ENCODE measurements around the gene RPS6KA1. TPM values are rescaled to one million over a fixed set of nuclear protein-coding genes. Genes with fewer than 3 reads are reported as not detected.

The RPS6KA1 gene
- total and polyA plus RNA-seq, 2 of the 13 experiments (the other 11 are each of a cell fraction or from before 2014, with no cell fraction given): 19.6 to 24.2 TPM

DNA sequence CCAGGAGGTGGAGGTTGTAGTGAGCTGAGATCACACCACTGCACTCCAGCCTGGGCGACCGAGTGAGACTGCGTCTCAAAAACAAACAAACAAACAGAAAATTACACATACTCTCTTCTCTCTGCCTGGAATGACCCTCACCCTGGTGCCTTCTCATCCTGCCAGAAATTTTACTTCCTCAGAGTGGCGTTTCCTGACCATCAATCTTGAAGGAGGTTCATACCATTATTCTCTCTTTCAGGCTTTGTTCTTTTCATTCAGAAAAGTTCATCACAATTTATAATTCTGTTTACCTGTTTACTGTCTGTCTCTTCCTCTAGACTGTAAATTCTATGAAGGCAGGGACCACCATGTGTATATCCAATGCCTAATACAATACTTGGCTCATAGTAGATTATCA is 79.3 kb downstream of the RPS6KA1 start:
- no peak for FAIRE-seq
- Histone ChIP-seq H3K4me1 (ENCODE audit: insufficient read depth, low read length) (0 out of 2 replicates have a peak, but pooled peaks cover 7% of the 10 kb centered on the region), H3K36me3 (replicated peaks in 1 of 2; ENCODE audit: control insufficient read depth in 1 of 2, insufficient read depth in 2 of 2, low read length in 2 of 2) (no peaks in the 10 kb centered on the region), H3K27ac (ENCODE audit: extremely low read length, insufficient read depth, low read length) (no peak overlapping the region), H3K4me2 (ENCODE audit: low read depth, low read length) (no peak overlapping the region), H3K79me2 (ENCODE audit: insufficient read depth, low read length) (no peaks in the 10 kb centered on the region), H4K20me1 (ENCODE audit: insufficient read depth, low read length) (no peaks in the 10 kb centered on the region), H3K9ac (ENCODE audit: insufficient read depth, low read depth, low read length) (no peak overlapping the region), H3K4me3 (replicated peaks in 1 of 3; ENCODE audit: insufficient read depth in 1 of 3, low read depth in 2 of 3, low read length in 3 of 3) (no peak overlapping the region), H2AFZ (ENCODE audit: low read length) (no peak overlapping the region), H3K9me3 (ENCODE audit: low read length) (no peaks in the 10 kb centered on the region), H3K27me3 (ENCODE audit: control insufficient read depth in 1 of 2, insufficient read depth in 2 of 2, low read length in 2 of 2) (peaks cover 0 to 10% of the 10 kb centered on the region in 2 experiments; a peak in 1 of 5 replicates)
- 15% methylated on average over 4 of the region's 4 CpGs for WGBS (ENCODE audit: low lambda C conversion rate)
- intact Hi-C loops (cut with micrococcal nuclease; ENCODE audit: unreplicated experiment) (loop anchor here (10.0 kb wide), 1 partner anchor 266 kb away; no protein-coding TSS in a partner anchor), in situ Hi-C loops (cut with HindIII; ENCODE audit: extremely low pct_ligation_motif_present, low pct_unique_long_range_greater_than_20kb) (no loop called here)
- TF ChIP-seq SATB2 (CRISPR knock-in tag; IDR thresholded peaks at IDR 0.05): no peak
- DNase-seq (ENCODE audit: low spot score): no peak
- no peak for ATAC-seq
- POLR2A ChIA-PET: interaction anchor here (0.7 kb wide), 1 partner anchor 176 kb away, joined by 3 read pairs; no protein-coding TSS in a partner anchor
- CTCF ChIA-PET (ENCODE audit: low intra/inter-chr PET ratio, low total read pairs): no interaction called here
- no TSS peak for BruUV-seq (replicated peaks)

DNA sequence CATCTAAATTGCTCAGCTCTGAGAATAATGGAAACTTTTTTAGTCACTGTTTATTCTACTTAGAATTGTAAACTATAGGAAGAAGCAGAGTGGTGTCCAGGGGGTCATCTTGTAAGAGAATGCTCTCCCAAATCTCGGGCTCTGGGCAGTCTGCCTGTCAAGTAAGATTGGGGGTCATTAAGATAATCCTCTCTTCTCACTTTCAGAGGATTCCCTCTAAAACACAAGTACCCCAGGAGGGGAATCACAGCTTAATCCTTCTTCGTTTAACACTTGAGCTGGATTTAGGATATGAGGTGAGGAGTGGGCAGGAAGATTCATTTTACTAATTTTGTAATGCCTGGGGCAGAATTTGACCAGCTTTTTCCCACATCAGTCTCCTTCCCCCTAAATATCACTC is 81.2 kb downstream of the RPS6KA1 start:
- ATAC-seq (no peak), DNase-seq (ENCODE audit: low spot score) (no peak), FAIRE-seq (no peak)
- no peaks in the 10 kb centered on the region for H3K4me1 ChIP-seq (ENCODE audit: insufficient read depth, low read length)
- POLR2A ChIA-PET: no interaction called here
- no peaks in the 10 kb centered on the region for H3K9me3 ChIP-seq (ENCODE audit: low read length)
- intact Hi-C loops (cut with micrococcal nuclease; ENCODE audit: unreplicated experiment): no loop called here
- H3K27ac ChIP-seq (ENCODE audit: extremely low read length, insufficient read depth, low read length): no peak overlapping the region
- TF ChIP-seq, protein P1, sequence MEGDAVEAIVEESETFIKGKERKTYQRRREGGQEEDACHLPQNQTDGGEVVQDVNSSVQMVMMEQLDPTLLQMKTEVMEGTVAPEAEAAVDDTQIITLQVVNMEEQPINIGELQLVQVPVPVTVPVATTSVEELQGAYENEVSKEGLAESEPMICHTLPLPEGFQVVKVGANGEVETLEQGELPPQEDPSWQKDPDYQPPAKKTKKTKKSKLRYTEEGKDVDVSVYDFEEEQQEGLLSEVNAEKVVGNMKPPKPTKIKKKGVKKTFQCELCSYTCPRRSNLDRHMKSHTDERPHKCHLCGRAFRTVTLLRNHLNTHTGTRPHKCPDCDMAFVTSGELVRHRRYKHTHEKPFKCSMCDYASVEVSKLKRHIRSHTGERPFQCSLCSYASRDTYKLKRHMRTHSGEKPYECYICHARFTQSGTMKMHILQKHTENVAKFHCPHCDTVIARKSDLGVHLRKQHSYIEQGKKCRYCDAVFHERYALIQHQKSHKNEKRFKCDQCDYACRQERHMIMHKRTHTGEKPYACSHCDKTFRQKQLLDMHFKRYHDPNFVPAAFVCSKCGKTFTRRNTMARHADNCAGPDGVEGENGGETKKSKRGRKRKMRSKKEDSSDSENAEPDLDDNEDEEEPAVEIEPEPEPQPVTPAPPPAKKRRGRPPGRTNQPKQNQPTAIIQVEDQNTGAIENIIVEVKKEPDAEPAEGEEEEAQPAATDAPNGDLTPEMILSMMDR (CRISPR knock-in tag; IDR thresholded peaks at IDR 0.05): no peak
- TF ChIP-seq POGZ (CRISPR knock-in tag; IDR thresholded peaks at IDR 0.05): no peak
- TF ChIP-seq, protein P2, sequence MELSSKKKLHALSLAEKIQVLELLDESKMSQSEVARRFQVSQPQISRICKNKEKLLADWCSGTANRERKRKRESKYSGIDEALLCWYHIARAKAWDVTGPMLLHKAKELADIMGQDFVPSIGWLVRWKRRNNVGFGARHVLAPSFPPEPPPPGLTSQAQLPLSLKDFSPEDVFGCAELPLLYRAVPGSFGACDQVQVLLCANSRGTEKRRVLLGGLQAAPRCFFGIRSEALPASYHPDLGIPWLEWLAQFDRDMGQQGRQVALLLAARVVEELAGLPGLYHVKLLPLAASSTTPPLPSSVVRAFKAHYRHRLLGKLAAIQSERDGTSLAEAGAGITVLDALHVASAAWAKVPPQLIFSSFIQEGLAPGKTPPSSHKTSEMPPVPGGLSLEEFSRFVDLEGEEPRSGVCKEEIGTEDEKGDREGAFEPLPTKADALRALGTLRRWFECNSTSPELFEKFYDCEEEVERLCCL (CRISPR knock-in tag; IDR thresholded peaks at IDR 0.05; ENCODE audit: borderline replicate concordance): no peak
- TF ChIP-seq, protein P3, sequence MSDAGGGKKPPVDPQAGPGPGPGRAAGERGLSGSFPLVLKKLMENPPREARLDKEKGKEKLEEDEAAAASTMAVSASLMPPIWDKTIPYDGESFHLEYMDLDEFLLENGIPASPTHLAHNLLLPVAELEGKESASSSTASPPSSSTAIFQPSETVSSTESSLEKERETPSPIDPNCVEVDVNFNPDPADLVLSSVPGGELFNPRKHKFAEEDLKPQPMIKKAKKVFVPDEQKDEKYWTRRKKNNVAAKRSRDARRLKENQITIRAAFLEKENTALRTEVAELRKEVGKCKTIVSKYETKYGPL (CRISPR knock-in tag; IDR thresholded peaks at IDR 0.05): no peak
- TF ChIP-seq, protein P4, sequence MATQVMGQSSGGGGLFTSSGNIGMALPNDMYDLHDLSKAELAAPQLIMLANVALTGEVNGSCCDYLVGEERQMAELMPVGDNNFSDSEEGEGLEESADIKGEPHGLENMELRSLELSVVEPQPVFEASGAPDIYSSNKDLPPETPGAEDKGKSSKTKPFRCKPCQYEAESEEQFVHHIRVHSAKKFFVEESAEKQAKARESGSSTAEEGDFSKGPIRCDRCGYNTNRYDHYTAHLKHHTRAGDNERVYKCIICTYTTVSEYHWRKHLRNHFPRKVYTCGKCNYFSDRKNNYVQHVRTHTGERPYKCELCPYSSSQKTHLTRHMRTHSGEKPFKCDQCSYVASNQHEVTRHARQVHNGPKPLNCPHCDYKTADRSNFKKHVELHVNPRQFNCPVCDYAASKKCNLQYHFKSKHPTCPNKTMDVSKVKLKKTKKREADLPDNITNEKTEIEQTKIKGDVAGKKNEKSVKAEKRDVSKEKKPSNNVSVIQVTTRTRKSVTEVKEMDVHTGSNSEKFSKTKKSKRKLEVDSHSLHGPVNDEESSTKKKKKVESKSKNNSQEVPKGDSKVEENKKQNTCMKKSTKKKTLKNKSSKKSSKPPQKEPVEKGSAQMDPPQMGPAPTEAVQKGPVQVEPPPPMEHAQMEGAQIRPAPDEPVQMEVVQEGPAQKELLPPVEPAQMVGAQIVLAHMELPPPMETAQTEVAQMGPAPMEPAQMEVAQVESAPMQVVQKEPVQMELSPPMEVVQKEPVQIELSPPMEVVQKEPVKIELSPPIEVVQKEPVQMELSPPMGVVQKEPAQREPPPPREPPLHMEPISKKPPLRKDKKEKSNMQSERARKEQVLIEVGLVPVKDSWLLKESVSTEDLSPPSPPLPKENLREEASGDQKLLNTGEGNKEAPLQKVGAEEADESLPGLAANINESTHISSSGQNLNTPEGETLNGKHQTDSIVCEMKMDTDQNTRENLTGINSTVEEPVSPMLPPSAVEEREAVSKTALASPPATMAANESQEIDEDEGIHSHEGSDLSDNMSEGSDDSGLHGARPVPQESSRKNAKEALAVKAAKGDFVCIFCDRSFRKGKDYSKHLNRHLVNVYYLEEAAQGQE (IDR thresholded peaks at IDR 0.05; ENCODE audit: borderline replicate concordance in 1 of 2, low read depth in 1 of 2, low read length in 2 of 2): no peak
- no peak overlapping the region for H2AFZ ChIP-seq (ENCODE audit: low read length)
- no peak overlapping the region for H3K9ac ChIP-seq (ENCODE audit: insufficient read depth, low read depth, low read length)
- no peak overlapping the region for H3K4me3 ChIP-seq (replicated peaks in 1 of 3; ENCODE audit: insufficient read depth in 1 of 3, low read depth in 2 of 3, low read length in 3 of 3)
- no TSS peak for BruUV-seq (replicated peaks)
- H3K36me3 ChIP-seq (replicated peaks in 1 of 2; ENCODE audit: control insufficient read depth in 1 of 2, insufficient read depth in 2 of 2, low read length in 2 of 2): no peaks in the 10 kb centered on the region
- WGBS (ENCODE audit: low lambda C conversion rate): 10% methylated on average over 2 of the region's 2 CpGs
- in situ Hi-C loops (cut with HindIII; ENCODE audit: extremely low pct_ligation_motif_present, low pct_unique_long_range_greater_than_20kb): no loop called here
- CTCF ChIA-PET (ENCODE audit: low intra/inter-chr PET ratio, low total read pairs): no interaction called here
- no peaks in the 10 kb centered on the region for H3K79me2 ChIP-seq (ENCODE audit: insufficient read depth, low read length)
- no peak overlapping the region for H3K4me2 ChIP-seq (ENCODE audit: low read depth, low read length)
- no peaks in the 10 kb centered on the region for H4K20me1 ChIP-seq (ENCODE audit: insufficient read depth, low read length)
- peaks cover 0 to 3% of the 10 kb centered on the region in 2 experiments; a peak in 2 of 5 replicates for H3K27me3 ChIP-seq (ENCODE audit: control insufficient read depth in 1 of 2, insufficient read depth in 2 of 2, low read length in 2 of 2)
